ENCODE measurements around the gene BABAM2. TPM values are rescaled to one million over a fixed set of nuclear protein-coding genes. Genes with fewer than 3 reads are reported as not detected.

Gene BABAM2
- total and polyA plus RNA-seq, 2 experiments from 2014 or later: 31.8 to 83.3 TPM

GRCh38 chr2:28380219-28380618 lies 489.7 kb downstream of the BABAM2 start:
- Histone ChIP-seq H3K4me1 (ENCODE audit: low read depth) (no peaks in the 10 kb centered on the region), H3K27me3 (no peaks in the 10 kb centered on the region), H3K4me3 (no peak overlapping the region), H3K9me3 (ENCODE audit: low read depth) (no peaks in the 10 kb centered on the region), H3K27ac (no peak overlapping the region), H3K36me3 (no peaks in the 10 kb centered on the region)
- TF ChIP-seq CTCF (IDR thresholded peaks at IDR 0.05; ENCODE audit: low read depth, low read length): no peak
- DNase-seq (ENCODE audit: low read depth in 1 of 2, low spot score in 1 of 2): no peak

GRCh38 chr2:28381225-28382180 lies 491.0 kb downstream of the BABAM2 start:
- Histone ChIP-seq H3K9me3 (ENCODE audit: low read depth) (no peaks in the 10 kb centered on the region), H3K36me3 (no peaks in the 10 kb centered on the region), H3K27me3 (no peaks in the 10 kb centered on the region), H3K4me3 (no peak overlapping the region), H3K4me1 (ENCODE audit: low read depth) (no peaks in the 10 kb centered on the region), H3K27ac (no peak overlapping the region)
- DNase-seq (ENCODE audit: low read depth in 1 of 2, low spot score in 1 of 2): no peak
- TF ChIP-seq CTCF (IDR thresholded peaks at IDR 0.05; ENCODE audit: low read depth, low read length): no peak

- TF ChIP-seq CTCF (IDR thresholded peaks at IDR 0.05; ENCODE audit: low read depth, low read length): no peak
- no peaks in the 10 kb centered on the region for H3K9me3 ChIP-seq (ENCODE audit: low read depth)
- peak overlapping the region; percentile 64 for H3K27ac ChIP-seq
- no peaks in the 10 kb centered on the region for H3K27me3 ChIP-seq
- no peak overlapping the region for H3K4me3 ChIP-seq
- H3K4me1 ChIP-seq (ENCODE audit: low read depth): no peaks in the 10 kb centered on the region
- H3K36me3 ChIP-seq: no peaks in the 10 kb centered on the region
- DNase-seq (ENCODE audit: low read depth in 1 of 2, low spot score in 1 of 2): peak in 1 of 2 donors; percentile 29
These were observed 492.2 kb downstream of the BABAM2 start for GRCh38 chr2:28382755-28383154.

- no peak for TF ChIP-seq CTCF (IDR thresholded peaks at IDR 0.05; ENCODE audit: low read depth, low read length)
- DNase-seq (ENCODE audit: low read depth in 1 of 2, low spot score in 1 of 2): peak in 1 of 2 donors; percentile 73
- Histone ChIP-seq H3K4me1 (ENCODE audit: low read depth) (peaks cover 7% of the 10 kb centered on the region), H3K27ac (no peak overlapping the region), H3K4me3 (no peak overlapping the region), H3K27me3 (no peaks in the 10 kb centered on the region), H3K36me3 (no peaks in the 10 kb centered on the region), H3K9me3 (ENCODE audit: low read depth) (no peaks in the 10 kb centered on the region)
These were observed 496.8 kb downstream of the BABAM2 start for GRCh38 chr2:28387082-28387960.

Other genes with a start within 250 kb of the BABAM2 start
- 37.8 and 38.0 TPM in 2 replicates for gene SUPT7L, start 227.1 kb upstream of the BABAM2 start, total RNA-seq
- gene SUPT7L, start 227.1 kb upstream of the BABAM2 start, polyA plus RNA-seq: 34.3 and 38.3 TPM in 2 replicates
- gene SLC4A1AP, start 226.8 kb upstream of the BABAM2 start, total RNA-seq: 30.2 and 34.8 TPM in 2 replicates
- gene SLC4A1AP, start 226.8 kb upstream of the BABAM2 start, polyA plus RNA-seq: 35.9 and 40.3 TPM in 2 replicates
- gene MRPL33, start 119.0 kb upstream of the BABAM2 start, total RNA-seq: 46.6 and 78.6 TPM in 2 replicates
- 240 and 271 TPM in 2 replicates for gene MRPL33, start 119.0 kb upstream of the BABAM2 start, polyA plus RNA-seq
- 3.8 and 4.1 TPM in 2 replicates for gene RBKS, start 342 bp upstream of the BABAM2 start, total RNA-seq
- 6.9 and 9.3 TPM in 2 replicates for gene RBKS, start 342 bp upstream of the BABAM2 start, polyA plus RNA-seq